Measurements from ENCODE around the gene BNIP5. TPM values are rescaled to one million over a fixed set of nuclear protein-coding genes. Genes with fewer than 3 reads are reported as not detected.

Gene BNIP5
- total and polyA plus RNA-seq, 10 donors: 0.05 TPM; not detected in 9

DNA sequence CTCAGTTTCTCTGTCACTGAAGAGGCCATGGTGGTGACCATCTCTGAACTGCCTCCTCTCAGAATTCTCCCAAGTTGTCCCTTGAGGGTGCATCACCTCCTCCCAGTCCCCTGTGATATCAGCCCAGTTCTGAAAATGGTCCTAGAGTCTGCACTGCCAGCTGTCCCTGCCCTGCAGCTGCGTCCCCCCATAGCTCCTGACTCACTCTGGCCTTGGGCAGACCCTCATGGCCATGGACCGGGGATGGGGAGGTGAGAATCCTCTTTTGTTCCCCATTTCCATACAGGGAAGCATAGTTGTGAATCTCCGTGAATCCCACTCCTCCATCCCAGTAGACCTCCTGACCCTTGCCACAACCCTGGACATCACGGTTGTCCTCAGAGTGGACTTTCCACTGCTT lies 46.3 kb upstream of the BNIP5 start:
- Histone ChIP-seq H3K4me3 (no peak overlapping the region), H3K27me3 (replicated peaks in 1 of 7) (peaks cover 0 to 22% (median 5%) of the 10 kb centered on the region in 7 donors), H3K27ac (no peak overlapping the region), H3K9me3 (no peaks in the 10 kb centered on the region), H3K36me3 (peaks cover 0 to 6% (median 0%) of the 10 kb centered on the region in 6 donors), H3K4me1 (peaks cover 4 to 22% (median 21%) of the 10 kb centered on the region in 6 donors)
- no peak for DNase-seq
- 51 to 83% (median 69%) methylated on average over 4 of the region's 4 CpGs for WGBS, 5 donors
- intact Hi-C loops (cut with DNase I; ENCODE audit: low total_unique reads): no loop called here
- TF ChIP-seq POLR2A (IDR thresholded peaks at IDR 0.05) (no peak), POLR2AphosphoS5 (IDR thresholded peaks at IDR 0.05) (no peak), CTCF (IDR thresholded peaks at IDR 0.05 in 8 of 11, conservative IDR thresholded peaks at IDR 0.05 in 3 of 11) (no peak)

GRCh38 chr6:36381502-36382389 lies 45.1 kb upstream of the BNIP5 start:
- H3K27ac ChIP-seq: no peak overlapping the region

GRCh38 chr6:36380166-36380565 lies 43.5 kb upstream of the BNIP5 start:
- Histone ChIP-seq H3K4me3 (no peak overlapping the region), H3K27ac (no peak overlapping the region), H3K36me3 (peaks cover 0 to 17% (median 0%) of the 10 kb centered on the region in 6 donors), H3K9me3 (no peaks in the 10 kb centered on the region), H3K27me3 (replicated peaks in 1 of 7) (no peaks in the 10 kb centered on the region), H3K4me1 (no peaks in the 10 kb centered on the region)
- DNase-seq: no peak
- intact Hi-C loops (cut with DNase I; ENCODE audit: low total_unique reads): no loop called here
- WGBS, 5 donors: 93 to 98% (median 96%) methylated on average over 4 of the region's 4 CpGs
- no peak for TF ChIP-seq CTCF (IDR thresholded peaks at IDR 0.05 in 8 of 11, conservative IDR thresholded peaks at IDR 0.05 in 3 of 11)

More at GRCh38 chr6:36381502-36382389, 45.1 kb upstream of the BNIP5 start:
- Histone ChIP-seq H3K36me3 (peaks cover 0 to 6% (median 0%) of the 10 kb centered on the region in 6 donors), H3K4me3 (no peak overlapping the region), H3K9me3 (no peaks in the 10 kb centered on the region), H3K27me3 (replicated peaks in 1 of 7) (peaks cover 0 to 10% (median 0%) of the 10 kb centered on the region in 7 donors), H3K4me1 (peaks cover 0 to 11% (median 9%) of the 10 kb centered on the region in 6 donors)
- no peak for TF ChIP-seq POLR2AphosphoS5 (IDR thresholded peaks at IDR 0.05)
- TF ChIP-seq POLR2A (IDR thresholded peaks at IDR 0.05): no peak
- no peak for TF ChIP-seq CTCF (IDR thresholded peaks at IDR 0.05 in 8 of 11, conservative IDR thresholded peaks at IDR 0.05 in 3 of 11)
- no peak for DNase-seq
- 76 to 89% (median 86%) methylated on average over 9 of the region's 9 CpGs for WGBS, 5 donors
- intact Hi-C loops (cut with DNase I; ENCODE audit: low total_unique reads): no loop called here

DNA sequence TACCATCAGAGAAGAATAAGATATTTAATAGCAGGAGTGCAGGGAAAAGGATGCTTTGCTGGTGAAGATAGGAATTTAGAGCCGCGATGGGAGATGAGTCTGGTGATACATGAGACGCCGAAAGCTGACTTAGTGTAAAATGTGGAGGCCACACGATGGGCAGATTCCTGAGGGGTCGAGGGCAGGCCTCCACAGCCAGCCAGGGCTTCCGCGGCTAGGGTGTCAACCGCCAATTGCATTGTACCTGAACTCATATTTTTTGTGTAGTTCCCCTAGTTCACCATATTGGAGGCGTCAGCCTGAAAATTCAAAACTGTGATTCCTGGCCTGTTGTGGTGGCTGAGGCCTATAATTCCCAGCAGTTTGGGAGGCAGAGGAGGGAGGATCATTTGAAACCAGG lies 42.2 kb upstream of the BNIP5 start:
- Histone ChIP-seq H3K4me1 (no peaks in the 10 kb centered on the region), H3K36me3 (peaks cover 0 to 14% (median 0%) of the 10 kb centered on the region in 6 donors), H3K4me3 (no peak overlapping the region), H3K27ac (no peak overlapping the region), H3K27me3 (replicated peaks in 1 of 7) (no peaks in the 10 kb centered on the region), H3K9me3 (no peaks in the 10 kb centered on the region)
- 87 to 95% (median 92%) methylated on average over 10 of the region's 10 CpGs for WGBS, 5 donors
- TF ChIP-seq CTCF (IDR thresholded peaks at IDR 0.05 in 8 of 11, conservative IDR thresholded peaks at IDR 0.05 in 3 of 11) (no peak), POLR2A (IDR thresholded peaks at IDR 0.05) (no peak), POLR2AphosphoS5 (IDR thresholded peaks at IDR 0.05) (no peak)
- intact Hi-C loops (cut with DNase I; ENCODE audit: low total_unique reads): no loop called here
- no peak for DNase-seq

All from spleen (tissue), 11 donors.